ENCODE measurements around the gene APC2. TPM values are rescaled to one million over a fixed set of nuclear protein-coding genes. Genes with fewer than 3 reads are reported as not detected.
"Not testable (repeated sequence)": the region's sequence is repeated elsewhere in the genome, so short reads cannot be mapped to it uniquely, and the experiment has no call there.

Gene APC2
- total and polyA plus RNA-seq, 7 donors, result 0.01 to 0.06 (median 0.04) TPM; not detected in 1

DNA sequence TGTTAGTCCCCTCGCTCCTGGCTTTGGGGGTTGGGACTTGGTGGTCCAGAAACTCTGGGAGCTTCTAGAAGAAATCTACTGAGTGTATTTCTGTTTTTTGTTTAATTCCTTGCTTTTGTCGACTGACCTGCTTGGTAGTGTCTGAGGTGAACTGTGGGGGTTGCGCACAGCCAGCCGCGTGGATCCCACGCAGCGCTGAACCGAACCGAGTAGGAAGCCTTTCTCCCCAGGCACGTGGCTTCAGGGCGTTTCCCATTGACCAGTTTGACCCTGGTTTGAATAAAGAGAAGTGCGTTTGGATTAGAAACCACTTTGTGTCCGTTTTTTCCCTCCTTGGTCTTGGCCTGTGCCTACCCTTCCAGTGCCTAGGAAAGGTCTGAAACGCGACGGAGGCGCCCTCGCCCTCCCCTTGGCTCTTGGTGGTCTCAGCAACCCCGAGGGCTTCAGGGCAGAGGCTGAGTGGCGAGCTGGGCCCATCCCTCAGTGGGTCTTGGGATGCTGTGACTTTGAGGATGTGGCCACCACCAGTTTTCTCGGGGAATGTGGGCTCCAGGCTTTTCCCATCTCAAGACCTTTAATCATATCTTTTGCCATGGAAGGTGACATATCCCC is 14.4 kb upstream of the APC2 start:
- Histone ChIP-seq H3K27me3 (ENCODE audit: insufficient read depth in 3 of 3, low read length in 2 of 3) (no peaks in the 10 kb centered on the region), H3K36me3 (ENCODE audit: insufficient read depth in 1 of 2, low read depth in 1 of 2) (peaks cover 5 to 65% of the 10 kb centered on the region in 2 donors), H3K4me3 (no peak overlapping the region), H3K4me1 (peaks cover 34% of the 10 kb centered on the region), H3K9me3 (no peaks in the 10 kb centered on the region), H3K27ac (peak overlapping the region; percentile 4)
- WGBS, 3 donors, result 81 to 87% (median 86%) methylated on average over 21 of the region's 21 CpGs
- ATAC-seq, result no peak
- intact Hi-C loops (cut with DNase I), result no loop called here
- no peak for TF ChIP-seq CTCF (IDR thresholded peaks at IDR 0.05)
- DNase-seq, result no peak

- Histone ChIP-seq H3K9me3 (no peaks in the 10 kb centered on the region), H3K4me3 (peak overlapping the region; percentile 99), H3K27me3 (ENCODE audit: insufficient read depth in 3 of 3, low read length in 2 of 3) (no peaks in the 10 kb centered on the region), H3K4me1 (peaks cover 36% of the 10 kb centered on the region), H3K27ac (peak overlapping the region; percentile 91), H3K36me3 (ENCODE audit: insufficient read depth in 1 of 2, low read depth in 1 of 2) (peaks cover 20 to 65% of the 10 kb centered on the region in 2 donors)
- TF ChIP-seq CTCF (IDR thresholded peaks at IDR 0.05), result no peak
- intact Hi-C loops (cut with DNase I), result no loop called here
- no peak for DNase-seq
- no peak for ATAC-seq
- 44 to 53% (median 51%) methylated on average over 8 of the region's 8 CpGs for WGBS, 3 donors
These were observed 12.3 kb upstream of the APC2 start for GRCh38 chr19:1437609-1438008.

- Histone ChIP-seq H3K27me3 (ENCODE audit: insufficient read depth in 3 of 3, low read length in 2 of 3) (no peaks in the 10 kb centered on the region), H3K4me3 (peak within 1 kb of the TSS; percentile 99), H3K4me1 (peaks cover 36% of the 10 kb centered on the region), H3K36me3 (ENCODE audit: insufficient read depth in 1 of 2, low read depth in 1 of 2) (peaks cover 20 to 63% of the 10 kb centered on the region in 2 donors), H3K9me3 (no peaks in the 10 kb centered on the region), H3K27ac (peak within 1 kb of the TSS; percentile 91)
- ATAC-seq, result peak; percentile 88 to 94 (median 92)
- TF ChIP-seq CTCF (IDR thresholded peaks at IDR 0.05), result peak; percentile 91
- intact Hi-C loops (cut with DNase I), result no loop called here
- WGBS, 3 donors, result 1% methylated on average over 85 to 100 of the region's 100 CpGs
- peak; percentile 95 to 98 for DNase-seq
These were observed 11.6 kb upstream of the APC2 start, which contains the start of gene RPS15 for GRCh38 chr19:1438035-1438932. TSS of gene RPS15 (plus strand) at chr19:1438396. CDS start at chr19:1438426, 30 bp downstream.

DNA sequence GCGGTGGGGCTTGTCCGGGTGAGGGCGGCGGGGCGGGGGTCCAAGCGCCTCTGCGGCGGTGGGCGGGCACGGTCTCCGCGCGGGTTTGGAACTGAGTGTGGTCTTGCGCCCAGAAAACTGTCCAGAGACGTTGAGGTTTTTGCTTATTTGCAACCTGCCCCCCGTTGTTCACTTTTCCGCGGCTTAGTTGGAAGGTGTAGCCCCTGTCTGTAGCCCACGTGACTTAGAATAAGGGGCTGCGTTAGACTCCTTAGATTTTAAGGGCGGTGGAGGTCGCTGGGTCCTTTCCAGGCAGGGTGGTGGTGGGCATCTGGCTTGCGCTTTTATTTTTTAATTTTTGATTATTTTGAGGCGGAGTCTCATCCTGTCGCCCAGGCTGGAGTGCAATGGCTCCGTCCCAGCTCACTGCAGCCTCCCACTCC is 11.0 kb upstream of the APC2 start:
- no peak for TF ChIP-seq CTCF (IDR thresholded peaks at IDR 0.05)
- WGBS, 3 donors, result 2 to 3% (median 3%) methylated on average over 26 of the region's 26 CpGs
- ATAC-seq, result peak in 1 of 4 donors; percentile 12

GRCh38 chr19:1439525-1440417 is 10.2 kb upstream of the APC2 start:
- Histone ChIP-seq H3K4me1 (peaks cover 36% of the 10 kb centered on the region), H3K27ac (peak overlapping the region; percentile 91), H3K4me3 (peak overlapping the region; percentile 99), H3K36me3 (ENCODE audit: insufficient read depth in 1 of 2, low read depth in 1 of 2) (peaks cover 17 to 48% of the 10 kb centered on the region in 2 donors)
- H3K27me3 ChIP-seq (ENCODE audit: insufficient read depth in 3 of 3, low read length in 2 of 3); DNase-seq; H3K9me3 ChIP-seq; ATAC-seq: not testable (repeated sequence)
- intact Hi-C loops (cut with DNase I), result loop anchor here in 1 of 2 donors (10.0 kb wide), 1 partner anchor 155 kb away; the partner anchor contains the start of gene EFNA2
- WGBS, 3 donors, result 80 to 82% (median 82%) methylated on average over 57 of the region's 57 CpGs

More for the DNA sequence above, 11.0 kb upstream of the APC2 start:
- Histone ChIP-seq H3K4me1 (peaks cover 36% of the 10 kb centered on the region), H3K27me3 (ENCODE audit: insufficient read depth in 3 of 3, low read length in 2 of 3) (no peaks in the 10 kb centered on the region), H3K36me3 (ENCODE audit: insufficient read depth in 1 of 2, low read depth in 1 of 2) (peaks cover 20 to 56% of the 10 kb centered on the region in 2 donors), H3K27ac (peak overlapping the region; percentile 91), H3K4me3 (peak overlapping the region; percentile 99), H3K9me3 (no peaks in the 10 kb centered on the region)
- intact Hi-C loops (cut with DNase I), result no loop called here
- DNase-seq, result no peak
